Measurements from ENCODE around the gene HTR3E. TPM values are rescaled to one million over a fixed set of nuclear protein-coding genes. Genes with fewer than 3 reads are reported as not detected.
A peak's percentile ranks its signal among the peaks of the same experiment; 100 is the strongest.
"Not testable (repeated sequence)": the region's sequence is repeated elsewhere in the genome, so short reads cannot be mapped to it uniquely, and the experiment has no call there.

Gene HTR3E
- total RNA-seq, 1 experiment from 2014 or later, result not detected

- peaks cover 7% of the 10 kb centered on the region for H3K36me3 Mint-ChIP-seq (ENCODE audit: insufficient read depth, unreplicated experiment)
- peak overlapping the region; percentile 27 for H3K27ac Mint-ChIP-seq (ENCODE audit: unreplicated experiment)
- peaks cover 19% of the 10 kb centered on the region for H3K27me3 Mint-ChIP-seq (ENCODE audit: unreplicated experiment)
- CTCF ChIA-PET, result interaction anchor here (0.9 to 1.1 kb wide), 2 partner anchors 10 to 24 kb away, joined by 5 to 8 read pairs; partner anchors contain the start of gene EIF2B5
- intact Hi-C loops (cut with micrococcal nuclease; ENCODE audit: unreplicated experiment), result no loop called here
- peaks cover 9% of the 10 kb centered on the region for H3K4me1 Mint-ChIP-seq (ENCODE audit: low read depth, unreplicated experiment)
- H3K4me3 Mint-ChIP-seq (ENCODE audit: low read depth, unreplicated experiment), result peak overlapping the region; percentile 36
- BruUV-seq (replicated peaks), result no TSS peak
- peak; percentile 81 for DNase-seq
- no peak for TF ChIP-seq CTCF (IDR thresholded peaks at IDR 0.05; ENCODE audit: unreplicated experiment)
- H3K9me3 Mint-ChIP-seq (ENCODE audit: low read depth, unreplicated experiment), result no peaks in the 10 kb centered on the region
Measured at GRCh38 chr3:184110316-184110725, 13.5 kb downstream of the HTR3E start.

- CTCF ChIA-PET, result interaction anchor here (0.7 to 1.4 kb wide), 2 partner anchors 11 to 212 kb away, joined by 3 read pairs; no protein-coding TSS in a partner anchor
- Mint-ChIP-seq H3K36me3 (ENCODE audit: insufficient read depth, unreplicated experiment) (no peaks in the 10 kb centered on the region), H3K4me1 (ENCODE audit: low read depth, unreplicated experiment) (no peaks in the 10 kb centered on the region), H3K27me3 (ENCODE audit: unreplicated experiment) (peaks cover 25% of the 10 kb centered on the region), H3K27ac (ENCODE audit: unreplicated experiment) (no peak overlapping the region), H3K9me3 (ENCODE audit: low read depth, unreplicated experiment) (no peaks in the 10 kb centered on the region), H3K4me3 (ENCODE audit: low read depth, unreplicated experiment) (no peak overlapping the region)
- intact Hi-C loops (cut with micrococcal nuclease; ENCODE audit: unreplicated experiment), result loop anchor here (2.0 kb wide), 1 partner anchor 77 kb away; no protein-coding TSS in a partner anchor
- no peak for TF ChIP-seq CTCF (IDR thresholded peaks at IDR 0.05; ENCODE audit: unreplicated experiment)
- DNase-seq, result no peak
- no TSS peak for BruUV-seq (replicated peaks)
Measured at GRCh38 chr3:184116017-184116416, 19.2 kb downstream of the HTR3E start.

GRCh38 chr3:184117636-184118035, 20.8 kb downstream of the HTR3E start:
- no peaks in the 10 kb centered on the region for H3K36me3 Mint-ChIP-seq (ENCODE audit: insufficient read depth, unreplicated experiment)
- H3K4me1 Mint-ChIP-seq (ENCODE audit: low read depth, unreplicated experiment), result no peaks in the 10 kb centered on the region
- no peaks in the 10 kb centered on the region for H3K9me3 Mint-ChIP-seq (ENCODE audit: low read depth, unreplicated experiment)
- BruUV-seq (replicated peaks), result no TSS peak
- CTCF ChIA-PET, result no interaction called here
- peaks cover 25% of the 10 kb centered on the region for H3K27me3 Mint-ChIP-seq (ENCODE audit: unreplicated experiment)
- no peak for DNase-seq
- H3K27ac Mint-ChIP-seq (ENCODE audit: unreplicated experiment), result no peak overlapping the region
- no peak for TF ChIP-seq CTCF (IDR thresholded peaks at IDR 0.05; ENCODE audit: unreplicated experiment)
- intact Hi-C loops (cut with micrococcal nuclease; ENCODE audit: unreplicated experiment), result loop anchor here (2.0 kb wide), 1 partner anchor 79 kb away; no protein-coding TSS in a partner anchor
- H3K4me3 Mint-ChIP-seq (ENCODE audit: low read depth, unreplicated experiment), result no peak overlapping the region

GRCh38 chr3:184121031-184121430, 24.2 kb downstream of the HTR3E start:
- H3K27ac Mint-ChIP-seq (ENCODE audit: unreplicated experiment); H3K4me1 Mint-ChIP-seq (ENCODE audit: low read depth, unreplicated experiment); H3K9me3 Mint-ChIP-seq (ENCODE audit: low read depth, unreplicated experiment); intact Hi-C loops (cut with micrococcal nuclease; ENCODE audit: unreplicated experiment); H3K36me3 Mint-ChIP-seq (ENCODE audit: insufficient read depth, unreplicated experiment); H3K4me3 Mint-ChIP-seq (ENCODE audit: low read depth, unreplicated experiment); DNase-seq; BruUV-seq (replicated peaks): not testable (repeated sequence)
- peaks cover 19% of the 10 kb centered on the region for H3K27me3 Mint-ChIP-seq (ENCODE audit: unreplicated experiment)
- CTCF ChIA-PET, result interaction anchor here (0.6 to 0.7 kb wide), 2 partner anchors 195 to 715 kb away, joined by 3 to 4 read pairs; no protein-coding TSS in a partner anchor

GRCh38 chr3:184126006-184126405, 29.1 kb downstream of the HTR3E start:
- DNase-seq, result no peak
- Mint-ChIP-seq H3K9me3 (ENCODE audit: low read depth, unreplicated experiment) (no peaks in the 10 kb centered on the region), H3K4me3 (ENCODE audit: low read depth, unreplicated experiment) (no peak overlapping the region), H3K36me3 (ENCODE audit: insufficient read depth, unreplicated experiment) (no peaks in the 10 kb centered on the region), H3K27ac (ENCODE audit: unreplicated experiment) (no peak overlapping the region), H3K4me1 (ENCODE audit: low read depth, unreplicated experiment) (no peaks in the 10 kb centered on the region), H3K27me3 (ENCODE audit: unreplicated experiment) (no peaks in the 10 kb centered on the region)
- TF ChIP-seq CTCF (IDR thresholded peaks at IDR 0.05; ENCODE audit: unreplicated experiment), result no peak
- intact Hi-C loops (cut with micrococcal nuclease; ENCODE audit: unreplicated experiment), result no loop called here
- CTCF ChIA-PET, result no interaction called here
- BruUV-seq (replicated peaks), result no TSS peak
